SK-N-SH (cell line): Measurements from ENCODE around the gene IGF2R.

Source experiments
- CTCF ChIP-seq: fragments of 200-600 bp; sonication (generic); IDR thresholded peaks from 2 replicates; pipeline ENCODE4 v1.6.1; 2017; ENCODE audit warnings: antibody characterized with exemption, mild to moderate bottlenecking, moderate library complexity
- JUND ChIP-seq: IDR thresholded peaks from 2 replicates; pipeline ENCODE4 v1.4.0; 2012
- MXI1 ChIP-seq: IDR thresholded peaks from 2 replicates; pipeline ENCODE4 v1.6.1; 2012; ENCODE audit warnings: mild to moderate bottlenecking, low read depth, low read length, improper control_type of control experiment
- RXRA ChIP-seq: IDR thresholded peaks from 2 replicates; pipeline ENCODE4 v1.4.0; 2012; ENCODE audit warnings: low read depth, mild to moderate bottlenecking, borderline replicate concordance
- TAF1 ChIP-seq: IDR thresholded peaks from 2 replicates; pipeline ENCODE4 v1.6.1; 2012; ENCODE audit warnings: low read depth, mild to moderate bottlenecking, low read length, moderate library complexity, borderline replicate concordance
- TCF12 ChIP-seq: IDR thresholded peaks from 2 replicates; pipeline ENCODE4 v1.4.0; 2012

DNA sequence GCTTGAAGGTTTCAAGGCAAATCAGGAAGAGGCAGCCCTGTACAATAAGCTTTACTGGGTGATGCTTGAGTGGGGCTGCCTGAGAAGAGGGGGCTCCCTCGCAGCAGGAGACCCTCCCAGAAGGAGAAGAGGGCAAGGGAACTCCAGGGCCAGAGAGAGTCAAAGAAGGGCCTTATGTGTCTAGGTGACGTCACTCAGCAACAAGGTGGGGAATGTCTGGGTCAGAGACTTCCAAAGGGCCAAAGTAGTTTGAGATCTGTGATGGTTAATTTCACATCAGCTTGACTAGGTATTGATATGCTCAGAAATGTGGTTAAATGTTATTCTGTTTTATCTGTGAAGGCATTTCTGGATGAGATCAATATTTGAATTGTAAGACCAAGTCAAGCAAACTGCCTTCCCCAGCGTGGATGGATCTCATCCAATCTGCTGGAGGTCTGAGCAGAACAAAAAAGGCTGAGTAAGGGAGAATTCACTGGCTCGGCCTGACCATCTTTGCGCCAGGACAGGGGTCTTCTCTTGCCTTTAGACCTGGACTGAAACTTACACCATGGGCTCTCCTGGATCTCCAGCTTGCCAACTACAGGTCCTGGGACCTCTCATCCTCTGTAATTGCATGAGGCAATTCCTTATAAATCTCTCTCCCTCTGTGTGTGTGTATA is 42.2 kb upstream of the IGF2R start:
- no peak for TF ChIP-seq CTCF
- TF ChIP-seq RXRA = no peak
- TF ChIP-seq TCF12 = no peak
- TF ChIP-seq JUND = no peak
- no peak for TF ChIP-seq MXI1
- no peak for TF ChIP-seq TAF1
